Endothelial cell of umbilical vein (primary cell): Measurements from ENCODE around the gene FMNL2. TPM values are rescaled to one million over a fixed set of nuclear protein-coding genes. Genes with fewer than 3 reads are reported as not detected.

Experiments
- BruUV-seq: library from RNA; stranded (reverse); fragments of 400-500 nt; replicated peaks from 2 replicates; lab custom pipeline; 2021; lab: Mats Ljungman, UMichigan
- CTCF ChIA-PET: fragments of 300-600, 350-600 bp; sonication (Branson Sonifier 250); formaldehyde crosslinking; loops from one replicate; lab custom pipeline; 2021; ENCODE audit warnings: antibody characterized with exemption, inconsistent platforms; lab: Charles Lee
- POLR2A ChIA-PET: fragments of 300-600, 350-600 bp; sonication (Branson Sonifier 250); formaldehyde crosslinking; loops from one replicate; lab custom pipeline; 2021; ENCODE audit warnings: antibody characterized with exemption, inconsistent platforms; lab: Charles Lee
- DNase-seq: peaks from one replicate; pipeline ENCODE4 v3.0.0-alpha.2; 2011; ENCODE audit warnings: low read depth, low spot score
- FAIRE-seq: peaks from 2 replicates; lab custom pipeline; 2011; peaks lifted over from hg19 to GRCh38; lab: Jason Lieb, UNC
- H2AFZ ChIP-seq: 2 replicates; pipeline ENCODE4 v1.6.0; 2012; ENCODE audit warnings: low read depth, low read length, control low read depth, inconsistent platforms
- H3K27ac ChIP-seq: 2 replicates; pipeline ENCODE4 v1.5.1; 2011; ENCODE audit warnings: low read depth, mild to moderate bottlenecking, control low read depth, low read length, moderate library complexity; ENCODE audit not compliant: insufficient read depth
- H3K27me3 ChIP-seq, 2 experiments: 2 replicates each; pipeline versions ENCODE4 v1.6.0 to v1.6.1; 2011; ENCODE audit warnings: low read length in 2 of 2, mixed read lengths in 1 of 2; ENCODE audit not compliant: control insufficient read depth in 2 of 2, insufficient read depth in 2 of 2
- H3K36me3 ChIP-seq, 2 experiments: 2 replicates in 1 of 2; 3 replicates in 1 of 2; pipeline ENCODE4 v1.5.1; 2011; ENCODE audit warnings: low read length in 2 of 2, mild to moderate bottlenecking in 1 of 2, moderate library complexity in 1 of 2; ENCODE audit not compliant: control insufficient read depth in 2 of 2, insufficient read depth in 2 of 2; ENCODE audit errors: extremely low read depth in 1 of 2
- H3K4me1 ChIP-seq: 3 replicates; pipeline ENCODE4 v1.5.1; 2011; ENCODE audit warnings: mild to moderate bottlenecking, low read length; ENCODE audit not compliant: control insufficient read depth, insufficient read depth; ENCODE audit errors: extremely low read depth
- H3K4me2 ChIP-seq: 2 replicates; pipeline ENCODE4 v1.6.1; 2011; ENCODE audit warnings: low read length, control low read depth, mixed read lengths; ENCODE audit not compliant: insufficient read depth
- H3K4me3 ChIP-seq, 3 experiments: fragments of 200-600 bp in 1 of 3; sonication (generic), shearing (Covaris generic) in 1 of 3; replicated peaks in 1 of 3; 2 replicates each; pipeline ENCODE4 v1.5.1; 2011 to 2016; ENCODE audit warnings: control low read depth in 3 of 3, low read length in 3 of 3, mild to moderate bottlenecking in 2 of 3, inconsistent platforms in 1 of 3, low read depth in 1 of 3, moderate library complexity in 1 of 3; ENCODE audit not compliant: insufficient read depth in 1 of 3
- H3K79me2 ChIP-seq: 2 replicates; pipeline ENCODE4 v1.6.0; 2012; ENCODE audit warnings: low read length, inconsistent platforms; ENCODE audit not compliant: control insufficient read depth, insufficient read depth
- H3K9ac ChIP-seq: replicated peaks from 2 replicates; pipeline ENCODE3; 2011; ENCODE audit warnings: low read length, control low read depth; ENCODE audit not compliant: insufficient read depth; ENCODE audit errors: extremely low read depth
- H3K9me1 ChIP-seq: replicated peaks from 3 replicates; pipeline ENCODE4 v1.6.0; 2011; ENCODE audit warnings: mild to moderate bottlenecking, low read length; ENCODE audit not compliant: control insufficient read depth, insufficient read depth; ENCODE audit errors: extremely low read depth
- H3K9me3 ChIP-seq: replicated peaks from 2 replicates; pipeline ENCODE4 v1.5.1; 2012; ENCODE audit warnings: low read length, inconsistent platforms; ENCODE audit not compliant: control insufficient read depth, insufficient read depth
- H4K20me1 ChIP-seq: replicated peaks from 2 replicates; pipeline ENCODE3; 2011; ENCODE audit warnings: mild to moderate bottlenecking, low read length; ENCODE audit not compliant: control insufficient read depth, insufficient read depth; ENCODE audit errors: extremely low read depth
- CTCF ChIP-seq, 2 donors: IDR thresholded peaks; 1 replicate in 1 of 2; 2 replicates in 1 of 2; pipeline ENCODE4 v1.5.1; 2011; ENCODE audit warnings: low read length in 2 of 2, mild to moderate bottlenecking in 2 of 2, moderate library complexity in 2 of 2, control low read depth in 1 of 2, inconsistent platforms in 1 of 2, low read depth in 1 of 2; ENCODE audit not compliant: insufficient read depth in 1 of 2; ENCODE audit errors: extremely low read depth in 1 of 2
- EZH2 ChIP-seq: IDR thresholded peaks from 2 replicates; pipeline ENCODE4 v1.6.1; 2012; ENCODE audit warnings: borderline replicate concordance, low read depth, mild to moderate bottlenecking, moderate library complexity, low read length, inconsistent platforms; ENCODE audit not compliant: severe bottlenecking
- FOS ChIP-seq: IDR thresholded peaks from 2 replicates; pipeline ENCODE4 v1.6.1; 2011; ENCODE audit warnings: mild to moderate bottlenecking, low read length, moderate library complexity, borderline replicate concordance; ENCODE audit not compliant: insufficient read depth
- GATA2 ChIP-seq: IDR thresholded peaks from 2 replicates; pipeline ENCODE4 v1.7.0; 2011; ENCODE audit warnings: low read depth, mild to moderate bottlenecking, moderate library complexity, mixed read lengths, low read length; ENCODE audit not compliant: insufficient read length, insufficient read depth
- JUN ChIP-seq: IDR thresholded peaks from 2 replicates; pipeline ENCODE4 v1.6.1; 2011; ENCODE audit warnings: borderline replicate concordance, low read depth; ENCODE audit not compliant: insufficient read length, insufficient read depth
- MAX ChIP-seq: IDR thresholded peaks from 2 replicates; pipeline ENCODE4 v1.6.1; 2011; ENCODE audit not compliant: insufficient read depth, insufficient read length
- MYC ChIP-seq: IDR thresholded peaks from one replicate; pipeline ENCODE4 v1.6.1; 2011; ENCODE audit warnings: mild to moderate bottlenecking, low read depth, low read length
- POLR2A ChIP-seq: IDR thresholded peaks from 2 replicates; pipeline ENCODE4 v1.6.1; 2012; ENCODE audit warnings: low read depth, mild to moderate bottlenecking, control low read depth, low read length
- dilution Hi-C: fragments of 300-500 bp; cut with MboI; formaldehyde crosslinking; loops from one replicate; pipeline ENCODE4 v1.15.0; 2019; ENCODE audit warnings: low sequenced_read_pairs; ENCODE audit not compliant: extremely low pct_ligation_motif_present
- intact Hi-C: fragments of 100-400 bp; cut with micrococcal nuclease; formaldehyde crosslinking; loops from one replicate; pipeline ENCODE4 v1.10.0; 2022
- polyA plus RNA-seq, 4 experiments: library from polyadenylated mRNA; depleted of rRNA in 3 of 4; stranded (reverse) in 3 of 4; unstranded in 1 of 4; fragments of >200 nt; gene quantifications; 2 replicates each; pipeline versions ENCODE4 v1.2.1 to v1.2.3, GENCODE V29; 2011 to 2012; ENCODE audit warnings: missing spikeins in 1 of 4
- total RNA-seq: library from RNA; stranded (reverse); gene quantifications from 2 replicates; pipeline ENCODE4 v1.2.3, GENCODE V29; 2021

The FMNL2 gene
- total and polyA plus RNA-seq, 2 donors (not counting 3 experiments of a cell fraction or from before 2014, with no cell fraction given) = 8.3 to 28.0 TPM

- dilution Hi-C loops (no loop called here), intact Hi-C loops (no loop called here)
- Histone ChIP-seq H4K20me1 (no peaks in the 10 kb centered on the region), H3K27me3 (no peaks in the 10 kb centered on the region), H2AFZ (no peak overlapping the region), H3K4me2 (no peak overlapping the region), H3K9me1 (no peaks in the 10 kb centered on the region), H3K79me2 (no peaks in the 10 kb centered on the region), H3K4me1 (peaks cover 28% of the 10 kb centered on the region), H3K36me3 (no peaks in the 10 kb centered on the region), H3K27ac (no peak overlapping the region), H3K4me3 (no peak overlapping the region), H3K9me3 (no peaks in the 10 kb centered on the region), H3K9ac (no peak overlapping the region)
- POLR2A ChIA-PET = interaction anchor here (0.7 kb wide), 1 partner anchor 9 kb away, joined by 3 read pairs; no protein-coding TSS in a partner anchor
- CTCF ChIA-PET = no interaction called here
- TF ChIP-seq MAX (no peak), EZH2 (no peak), JUN (no peak), FOS (no peak), MYC (no peak)
- DNase-seq (no peak), FAIRE-seq (no peak)
- BruUV-seq = no TSS peak
Observed at GRCh38 chr2:152546230-152546837, 211.4 kb downstream of the FMNL2 start.

GRCh38 chr2:152548111-152548875 is 213.3 kb downstream of the FMNL2 start:
- FAIRE-seq (no peak), DNase-seq (no peak)
- Histone ChIP-seq H3K27me3 (no peaks in the 10 kb centered on the region), H3K4me2 (no peak overlapping the region), H4K20me1 (no peaks in the 10 kb centered on the region), H3K27ac (no peak overlapping the region), H3K36me3 (no peaks in the 10 kb centered on the region), H3K79me2 (no peaks in the 10 kb centered on the region), H3K9ac (no peak overlapping the region), H3K4me1 (peaks cover 15% of the 10 kb centered on the region), H3K9me3 (no peaks in the 10 kb centered on the region), H3K9me1 (no peaks in the 10 kb centered on the region), H2AFZ (no peak overlapping the region), H3K4me3 (no peak overlapping the region)
- BruUV-seq = no TSS peak
- CTCF ChIA-PET = interaction anchor here (0.6 kb wide), 1 partner anchor 119 kb away, joined by 3 read pairs; no protein-coding TSS in a partner anchor
- TF ChIP-seq GATA2 (no peak), EZH2 (no peak), POLR2A (no peak), MYC (no peak), CTCF (IDR thresholded peaks at IDR 0.05; ENCODE audit: extremely low read depth in 1 of 2, insufficient read depth in 1 of 2, low read depth in 1 of 2, low read length in 2 of 2) (no peak)
- POLR2A ChIA-PET = no interaction called here
- intact Hi-C loops (no loop called here), dilution Hi-C loops (no loop called here)
